ENCODE data around the gene FBLN2. TPM values are rescaled to one million over a fixed set of nuclear protein-coding genes. Genes with fewer than 3 reads are reported as not detected.

Gene FBLN2
- polyA plus RNA-seq, 1 donor (not counting 4 experiments of a cell fraction or from before 2014, with no cell fraction given): 0.72 TPM

GRCh38 chr3:13552857-13553652 lies 4.1 kb downstream of the FBLN2 start:
- Histone ChIP-seq H3K9ac (ENCODE audit: control insufficient read depth, extremely low read depth, insufficient read depth, low read length) (no peak overlapping the region), H3K4me3 (ENCODE audit: control insufficient read depth in 2 of 3, extremely low read depth in 1 of 3, insufficient read depth in 2 of 3, low read depth in 1 of 3, low read length in 3 of 3) (no peak overlapping the region), H4K20me1 (ENCODE audit: control insufficient read depth, extremely low read depth, insufficient read depth, low read length) (no peaks in the 10 kb centered on the region), H3K36me3 (ENCODE audit: control insufficient read depth in 2 of 2, extremely low read depth in 1 of 2, insufficient read depth in 2 of 2, low read length in 2 of 2) (no peaks in the 10 kb centered on the region), H3K4me2 (ENCODE audit: control insufficient read depth, extremely low read depth, insufficient read depth, low read depth, low read length) (no peak overlapping the region), H3K4me1 (ENCODE audit: control insufficient read depth, extremely low read depth, insufficient read depth, low read length) (peaks cover 7% of the 10 kb centered on the region), H3K9me1 (ENCODE audit: control insufficient read depth, extremely low read depth, insufficient read depth, low read length) (peaks cover 2% of the 10 kb centered on the region), H3K27ac (ENCODE audit: control insufficient read depth, insufficient read depth, low read length) (no peak overlapping the region), H3K9me3 (ENCODE audit: control insufficient read depth, low read depth, low read length) (no peaks in the 10 kb centered on the region), H3K27me3 (ENCODE audit: control insufficient read depth, extremely low read depth, insufficient read depth, low read length) (peaks cover 17% of the 10 kb centered on the region), H2AFZ (ENCODE audit: control insufficient read depth, low read length) (no peak overlapping the region), H3K79me2 (ENCODE audit: control insufficient read depth, insufficient read depth, low read length) (no peaks in the 10 kb centered on the region)
- TF ChIP-seq EZH2 (IDR thresholded peaks at IDR 0.05; ENCODE audit: low read length) (no peak), CTCF (optimal IDR thresholded peaks at IDR 0.05 in 1 of 3, IDR thresholded peaks at IDR 0.05 in 1 of 3, conservative IDR thresholded peaks at IDR 0.05 in 1 of 3; ENCODE audit: extremely low read depth in 1 of 3, insufficient read depth in 2 of 3, low read length in 3 of 3) (no peak)
- dilution Hi-C loops (cut with MboI; ENCODE audit: extremely low pct_ligation_motif_present, low sequenced_read_pairs): no loop called here
- FAIRE-seq (no peak), DNase-seq (ENCODE audit: low read depth, low spot score) (no peak)

GRCh38 chr3:13553686-13554085 lies 4.8 kb downstream of the FBLN2 start:
- Histone ChIP-seq H4K20me1 (ENCODE audit: control insufficient read depth, extremely low read depth, insufficient read depth, low read length) (no peaks in the 10 kb centered on the region), H3K27ac (ENCODE audit: control insufficient read depth, insufficient read depth, low read length) (no peak overlapping the region)
- no peak for FAIRE-seq

More at GRCh38 chr3:13553686-13554085, 4.8 kb downstream of the FBLN2 start:
- no peaks in the 10 kb centered on the region for H3K9me3 ChIP-seq (ENCODE audit: control insufficient read depth, low read depth, low read length)
- peaks cover under 1% of the 10 kb centered on the region for H3K4me1 ChIP-seq (ENCODE audit: control insufficient read depth, extremely low read depth, insufficient read depth, low read length)
- H3K9ac ChIP-seq (ENCODE audit: control insufficient read depth, extremely low read depth, insufficient read depth, low read length): no peak overlapping the region
- DNase-seq (ENCODE audit: low read depth, low spot score): no peak
- no peaks in the 10 kb centered on the region for H3K9me1 ChIP-seq (ENCODE audit: control insufficient read depth, extremely low read depth, insufficient read depth, low read length)
- no peaks in the 10 kb centered on the region for H3K36me3 ChIP-seq (ENCODE audit: control insufficient read depth in 2 of 2, extremely low read depth in 1 of 2, insufficient read depth in 2 of 2, low read length in 2 of 2)
- H3K27me3 ChIP-seq (ENCODE audit: control insufficient read depth, extremely low read depth, insufficient read depth, low read length): peaks cover 17% of the 10 kb centered on the region
- H3K4me3 ChIP-seq (ENCODE audit: control insufficient read depth in 2 of 3, extremely low read depth in 1 of 3, insufficient read depth in 2 of 3, low read depth in 1 of 3, low read length in 3 of 3): no peak overlapping the region
- H3K79me2 ChIP-seq (ENCODE audit: control insufficient read depth, insufficient read depth, low read length): no peaks in the 10 kb centered on the region
- H3K4me2 ChIP-seq (ENCODE audit: control insufficient read depth, extremely low read depth, insufficient read depth, low read depth, low read length): no peak overlapping the region
- no peak overlapping the region for H2AFZ ChIP-seq (ENCODE audit: control insufficient read depth, low read length)
- no peak for TF ChIP-seq CTCF (optimal IDR thresholded peaks at IDR 0.05 in 1 of 3, IDR thresholded peaks at IDR 0.05 in 1 of 3, conservative IDR thresholded peaks at IDR 0.05 in 1 of 3; ENCODE audit: extremely low read depth in 1 of 3, insufficient read depth in 2 of 3, low read length in 3 of 3)
- TF ChIP-seq EZH2 (IDR thresholded peaks at IDR 0.05; ENCODE audit: low read length): no peak
- dilution Hi-C loops (cut with MboI; ENCODE audit: extremely low pct_ligation_motif_present, low sequenced_read_pairs): no loop called here

All from keratinocyte (primary cell).